ENCODE results near the gene SLC2A8. TPM values are rescaled to one million over a fixed set of nuclear protein-coding genes. Genes with fewer than 3 reads are reported as not detected.

Gene SLC2A8
- total RNA-seq, 1 donor from 2014 or later: 37.2 TPM

GRCh38 chr9:127368852-127369402 lies 28.0 kb upstream of the SLC2A8 start:
- Mint-ChIP-seq H3K27ac (ENCODE audit: unreplicated experiment) (peak overlapping the region; percentile 29), H3K4me3 (no peak overlapping the region), H3K9me3 (no peaks in the 10 kb centered on the region), H3K27me3 (ENCODE audit: low read depth) (no peaks in the 10 kb centered on the region), H3K36me3 (ENCODE audit: low read depth) (no peaks in the 10 kb centered on the region), H3K4me1 (peaks cover 15% of the 10 kb centered on the region)
- no peak for TF ChIP-seq CTCF (conservative IDR thresholded peaks at IDR 0.05)
- DNase-seq (ENCODE audit: low read depth, low spot score): no peak

GRCh38 chr9:127369428-127369827 lies 27.5 kb upstream of the SLC2A8 start:
- H3K27me3 Mint-ChIP-seq (ENCODE audit: low read depth): no peaks in the 10 kb centered on the region
- no peak for TF ChIP-seq CTCF (conservative IDR thresholded peaks at IDR 0.05)
- no peaks in the 10 kb centered on the region for H3K9me3 Mint-ChIP-seq
- H3K27ac Mint-ChIP-seq (ENCODE audit: unreplicated experiment): peak overlapping the region; percentile 24
- H3K36me3 Mint-ChIP-seq (ENCODE audit: low read depth): no peaks in the 10 kb centered on the region
- DNase-seq (ENCODE audit: low read depth, low spot score): no peak
- H3K4me1 Mint-ChIP-seq: peaks cover 11% of the 10 kb centered on the region
- H3K4me3 Mint-ChIP-seq: no peak overlapping the region

GRCh38 chr9:127370147-127370579 lies 26.8 kb upstream of the SLC2A8 start:
- Mint-ChIP-seq H3K27ac (ENCODE audit: unreplicated experiment) (peak overlapping the region; percentile 48), H3K9me3 (no peaks in the 10 kb centered on the region), H3K4me3 (no peak overlapping the region), H3K36me3 (ENCODE audit: low read depth) (no peaks in the 10 kb centered on the region), H3K4me1 (peaks cover 8% of the 10 kb centered on the region), H3K27me3 (ENCODE audit: low read depth) (no peaks in the 10 kb centered on the region)
- TF ChIP-seq CTCF (conservative IDR thresholded peaks at IDR 0.05): no peak
- DNase-seq (ENCODE audit: low read depth, low spot score): no peak

- H3K9me3 Mint-ChIP-seq: no peaks in the 10 kb centered on the region
- H3K27me3 Mint-ChIP-seq (ENCODE audit: low read depth): no peaks in the 10 kb centered on the region
- peaks cover 6% of the 10 kb centered on the region for H3K4me1 Mint-ChIP-seq
- H3K4me3 Mint-ChIP-seq: no peak overlapping the region
- TF ChIP-seq CTCF (conservative IDR thresholded peaks at IDR 0.05): no peak
- H3K27ac Mint-ChIP-seq (ENCODE audit: unreplicated experiment): peak overlapping the region; percentile 48
- DNase-seq (ENCODE audit: low read depth, low spot score): no peak
- no peaks in the 10 kb centered on the region for H3K36me3 Mint-ChIP-seq (ENCODE audit: low read depth)
Observed at GRCh38 chr9:127370672-127371648, 26.0 kb upstream of the SLC2A8 start.

GRCh38 chr9:127380479-127380878 lies 16.5 kb upstream of the SLC2A8 start:
- DNase-seq (ENCODE audit: low read depth, low spot score): no peak
- Mint-ChIP-seq H3K27ac (ENCODE audit: unreplicated experiment) (no peak overlapping the region), H3K36me3 (ENCODE audit: low read depth) (peaks cover 5% of the 10 kb centered on the region), H3K9me3 (peaks cover 3% of the 10 kb centered on the region), H3K4me1 (no peaks in the 10 kb centered on the region), H3K4me3 (no peak overlapping the region), H3K27me3 (ENCODE audit: low read depth) (no peaks in the 10 kb centered on the region)
- TF ChIP-seq CTCF (conservative IDR thresholded peaks at IDR 0.05): no peak

Data from neural crest cell (in vitro differentiated cells).